H9 (cell line): ENCODE results near the gene SMCO1. TPM values are rescaled to one million over a fixed set of nuclear protein-coding genes. Genes with fewer than 3 reads are reported as not detected.
A peak's percentile ranks its signal among the peaks of the same experiment; 100 is the strongest.

Source experiments
- DNase-seq: peaks from one replicate; pipeline ENCODE4 v3.0.0-alpha.2; 2017
- H2AFZ ChIP-seq: one replicate; pipeline ENCODE4 v1.6.1; 2013; ENCODE audit warnings: mild to moderate bottlenecking, low read length, control low read depth, moderate library complexity
- H2AK5ac ChIP-seq: 2 replicates; pipeline ENCODE4 v1.6.1; 2013; ENCODE audit warnings: low read length, control low read depth, mixed read lengths; ENCODE audit not compliant: insufficient read length
- H2BK120ac ChIP-seq: one replicate; pipeline ENCODE4 v1.6.1; 2013; ENCODE audit warnings: low read depth, mild to moderate bottlenecking, low read length, control low read depth, inconsistent platforms; ENCODE audit not compliant: poor library complexity, severe bottlenecking
- H2BK12ac ChIP-seq: 2 replicates; pipeline ENCODE4 v1.6.1; 2013; ENCODE audit warnings: low read length, control low read depth, mixed read lengths, low read depth; ENCODE audit not compliant: insufficient read length
- H2BK15ac ChIP-seq: 2 replicates; pipeline ENCODE4 v1.6.1; 2013; ENCODE audit warnings: low read depth, low read length, control low read depth
- H2BK20ac ChIP-seq: one replicate; pipeline ENCODE4 v1.6.1; 2013; ENCODE audit warnings: low read depth, mild to moderate bottlenecking, low read length, control low read depth, inconsistent platforms; ENCODE audit not compliant: poor library complexity, severe bottlenecking
- H2BK5ac ChIP-seq: 2 replicates; pipeline ENCODE4 v1.6.1; 2013; ENCODE audit warnings: low read length, control low read depth, mixed read lengths; ENCODE audit not compliant: insufficient read length
- H3K14ac ChIP-seq: 2 replicates; pipeline ENCODE4 v1.6.1; 2013; ENCODE audit warnings: low read length, control low read depth; ENCODE audit not compliant: insufficient read depth
- H3K18ac ChIP-seq: 2 replicates; pipeline ENCODE4 v1.6.1; 2013; ENCODE audit warnings: low read depth, mild to moderate bottlenecking, mixed read lengths, low read length, control low read depth; ENCODE audit not compliant: insufficient read length
- H3K23ac ChIP-seq: 2 replicates; pipeline ENCODE4 v1.6.1; 2013; ENCODE audit warnings: low read length, control low read depth, mixed read lengths, low read depth; ENCODE audit not compliant: insufficient read length
- H3K23me2 ChIP-seq: 2 replicates; pipeline ENCODE4 v1.6.1; 2013; ENCODE audit warnings: low read depth, mild to moderate bottlenecking, mixed read lengths, low read length, control low read depth; ENCODE audit not compliant: insufficient read length, poor library complexity, severe bottlenecking
- H3K27ac ChIP-seq: 2 replicates; pipeline ENCODE4 v1.5.1; 2013; ENCODE audit warnings: low read length, control low read depth, mixed read lengths, low read depth; ENCODE audit not compliant: insufficient read length
- H3K27me3 ChIP-seq: 2 replicates; pipeline ENCODE4 v1.6.1; 2013; ENCODE audit warnings: low read length, control low read depth, inconsistent platforms; ENCODE audit not compliant: insufficient read depth
- H3K4ac ChIP-seq: 2 replicates; pipeline ENCODE4 v1.6.1; 2013; ENCODE audit warnings: low read depth, mild to moderate bottlenecking, control low read depth, inconsistent platforms, low read length, moderate library complexity
- H3K4me1 ChIP-seq: 2 replicates; pipeline ENCODE4 v1.6.1; 2013; ENCODE audit warnings: low read length, control low read depth, inconsistent platforms; ENCODE audit not compliant: insufficient read depth
- H3K4me2 ChIP-seq: 2 replicates; pipeline ENCODE4 v1.6.1; 2013; ENCODE audit warnings: low read length, control low read depth, mixed read lengths; ENCODE audit not compliant: insufficient read length, insufficient read depth
- H3K56ac ChIP-seq: 2 replicates; pipeline ENCODE4 v1.6.1; 2013; ENCODE audit warnings: low read depth, mild to moderate bottlenecking, mixed read lengths, low read length, control low read depth; ENCODE audit not compliant: insufficient read length
- H3K79me1 ChIP-seq: 2 replicates; pipeline ENCODE4 v1.6.1; 2013; ENCODE audit warnings: low read depth, mild to moderate bottlenecking, moderate library complexity, low read length, control low read depth, inconsistent platforms; ENCODE audit not compliant: insufficient read depth, poor library complexity, severe bottlenecking
- H3K79me2 ChIP-seq: 2 replicates; pipeline ENCODE4 v1.6.1; 2013; ENCODE audit warnings: low read length, control low read depth, inconsistent platforms; ENCODE audit not compliant: insufficient read depth
- H3K9ac ChIP-seq: 2 replicates; pipeline ENCODE4 v1.6.1; 2013; ENCODE audit warnings: low read length, control low read depth, mixed read lengths; ENCODE audit not compliant: insufficient read length; ENCODE audit errors: extremely low read depth
- H3K9me3 ChIP-seq: one replicate; pipeline ENCODE4 v1.6.1; 2013; ENCODE audit warnings: low read depth, low read length, inconsistent platforms; ENCODE audit not compliant: control insufficient read depth
- H3T11ph ChIP-seq: one replicate; pipeline ENCODE4 v1.6.1; 2013; ENCODE audit warnings: mild to moderate bottlenecking, low read length, control low read depth, inconsistent platforms
- H4K20me1 ChIP-seq: one replicate; pipeline ENCODE4 v1.6.1; 2013; ENCODE audit not compliant: control insufficient read depth, insufficient read length, insufficient read depth
- H4K5ac ChIP-seq: 2 replicates; pipeline ENCODE4 v1.6.1; 2013; ENCODE audit warnings: low read depth, mild to moderate bottlenecking, mixed read lengths, low read length, control low read depth; ENCODE audit not compliant: insufficient read length
- H4K8ac ChIP-seq: replicated peaks from 2 replicates; pipeline ENCODE4 v1.6.1; 2013; ENCODE audit warnings: low read length, control low read depth, mixed read lengths, low read depth; ENCODE audit not compliant: insufficient read length
- H4K91ac ChIP-seq: 2 replicates; pipeline ENCODE4 v1.6.1; 2013; ENCODE audit warnings: low read depth, mild to moderate bottlenecking, moderate library complexity, mixed read lengths, low read length, control low read depth; ENCODE audit not compliant: insufficient read length
- H3K27ac Mint-ChIP-seq, 3 experiments: 2 replicates in 2 of 3; 3 replicates in 1 of 3; pipeline ENCODE4 v1.8.0; 2020 to 2021; ENCODE audit warnings: mixed read lengths in 3 of 3, mild to moderate bottlenecking in 1 of 3, moderate library complexity in 1 of 3
- H3K27me3 Mint-ChIP-seq: 2 replicates; pipeline ENCODE4 v1.8.0; 2021; ENCODE audit warnings: low read depth, mild to moderate bottlenecking, moderate library complexity, mixed read lengths
- H3K36me3 Mint-ChIP-seq, 3 experiments: 2 replicates in 2 of 3; 3 replicates in 1 of 3; pipeline ENCODE4 v1.8.0; 2020 to 2021; ENCODE audit warnings: low read depth in 3 of 3, mixed read lengths in 3 of 3; ENCODE audit not compliant: insufficient read depth in 1 of 3
- H3K4me1 Mint-ChIP-seq, 2 experiments: 2 replicates each; pipeline ENCODE4 v1.8.0; 2020; ENCODE audit warnings: mixed read lengths in 2 of 2
- H3K4me3 Mint-ChIP-seq, 2 experiments: 2 replicates in 1 of 2; 3 replicates in 1 of 2; pipeline ENCODE4 v1.8.0; 2020 to 2021; ENCODE audit warnings: mild to moderate bottlenecking in 2 of 2, mixed read lengths in 2 of 2, moderate library complexity in 1 of 2
- H3K9me3 Mint-ChIP-seq, 2 experiments: 2 replicates in 1 of 2; 3 replicates in 1 of 2; pipeline ENCODE4 v1.8.0; 2020; ENCODE audit warnings: mild to moderate bottlenecking in 2 of 2, mixed read lengths in 2 of 2, moderate library complexity in 1 of 2
- WGBS: extraction: QIAGEN DNeasy Blood & Tissue Kit; methylation state at CpG from one replicate; pipeline ENCODE4 v1.1.7; 2013; ENCODE audit warnings: missing lambda C conversion rate, low lambda C conversion rate, mixed read lengths; ENCODE audit not compliant: insufficient read length; ENCODE audit errors: extremely low coverage; 5-methylcytosine and 5-hydroxymethylcytosine counted together
- total RNA-seq: library from RNA; stranded (reverse); gene quantifications from 2 replicates; pipeline ENCODE4 v1.2.1, GENCODE V29; 2021
- TF ChIP-seq, protein P1 (sequence below): fragments of 200-600 bp; sonication (generic); conservative IDR thresholded peaks from 3 replicates; pipeline ENCODE4 v1.8.0; 2021; ENCODE audit warnings: antibody characterized with exemption, mild to moderate bottlenecking

Gene SMCO1
- total RNA-seq, 1 experiment from 2014 or later, result not detected

- Histone ChIP-seq H4K20me1 (no peaks in the 10 kb centered on the region), H4K5ac (no peak within 1 kb of the TSS), H2AK5ac (no peak within 1 kb of the TSS), H4K8ac (no peak within 1 kb of the TSS), H2BK20ac (no peak within 1 kb of the TSS), H3K4me1 (no peaks in the 10 kb centered on the region), H3K79me1 (no peaks in the 10 kb centered on the region), H2BK120ac (no peak within 1 kb of the TSS), H3K79me2 (peaks cover 38% of the 10 kb centered on the region), H2BK15ac (no peak within 1 kb of the TSS), H3K14ac (peak within 1 kb of the TSS; percentile 82), H3K23me2 (peaks cover 9% of the 10 kb centered on the region), H3K9me3 (peaks cover 8% of the 10 kb centered on the region), H3K4ac (no peak within 1 kb of the TSS), H2BK12ac (no peak within 1 kb of the TSS), H2AFZ (no peak within 1 kb of the TSS), H3K18ac (no peak within 1 kb of the TSS), H3T11ph (no peak within 1 kb of the TSS), H3K9ac (peak within 1 kb of the TSS; percentile 97), H3K23ac (no peak within 1 kb of the TSS), H4K91ac (no peak within 1 kb of the TSS), H3K27me3 (no peaks in the 10 kb centered on the region), H3K27ac (peak within 1 kb of the TSS; percentile 42), H3K4me2 (peak within 1 kb of the TSS; percentile 90), H2BK5ac (no peak within 1 kb of the TSS), H3K56ac (no peak within 1 kb of the TSS)
- H3K9me3 Mint-ChIP-seq, result peaks cover 7 to 10% of the 10 kb centered on the region in 2 experiments
- no CpG with 5 or more reads among the region's 75 CpGs for whole genome bisulfite sequencing
- H3K4me1 Mint-ChIP-seq, result peaks cover 23 to 31% of the 10 kb centered on the region in 2 experiments
- TF ChIP-seq, protein P1, sequence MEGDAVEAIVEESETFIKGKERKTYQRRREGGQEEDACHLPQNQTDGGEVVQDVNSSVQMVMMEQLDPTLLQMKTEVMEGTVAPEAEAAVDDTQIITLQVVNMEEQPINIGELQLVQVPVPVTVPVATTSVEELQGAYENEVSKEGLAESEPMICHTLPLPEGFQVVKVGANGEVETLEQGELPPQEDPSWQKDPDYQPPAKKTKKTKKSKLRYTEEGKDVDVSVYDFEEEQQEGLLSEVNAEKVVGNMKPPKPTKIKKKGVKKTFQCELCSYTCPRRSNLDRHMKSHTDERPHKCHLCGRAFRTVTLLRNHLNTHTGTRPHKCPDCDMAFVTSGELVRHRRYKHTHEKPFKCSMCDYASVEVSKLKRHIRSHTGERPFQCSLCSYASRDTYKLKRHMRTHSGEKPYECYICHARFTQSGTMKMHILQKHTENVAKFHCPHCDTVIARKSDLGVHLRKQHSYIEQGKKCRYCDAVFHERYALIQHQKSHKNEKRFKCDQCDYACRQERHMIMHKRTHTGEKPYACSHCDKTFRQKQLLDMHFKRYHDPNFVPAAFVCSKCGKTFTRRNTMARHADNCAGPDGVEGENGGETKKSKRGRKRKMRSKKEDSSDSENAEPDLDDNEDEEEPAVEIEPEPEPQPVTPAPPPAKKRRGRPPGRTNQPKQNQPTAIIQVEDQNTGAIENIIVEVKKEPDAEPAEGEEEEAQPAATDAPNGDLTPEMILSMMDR, result no peak
- no peaks in the 10 kb centered on the region for H3K27me3 Mint-ChIP-seq
- H3K27ac Mint-ChIP-seq, result peak within 1 kb of the TSS; percentile 93 to 98 (median 94)
- peak; percentile 97 for DNase-seq
- H3K36me3 Mint-ChIP-seq, result peaks cover 22 to 28% (median 28%) of the 10 kb centered on the region in 3 experiments
- H3K4me3 Mint-ChIP-seq, result peak within 1 kb of the TSS; percentile 98 to 100
Observed at GRCh38 chr3:196503196-196504076, 11.7 kb downstream of the SMCO1 start, which contains the start of gene RNF168. RNF168 (minus strand) TSS chr3:196503768; CDS start chr3:196503173, 595 bp downstream.
